SK-N-SH (cell line): ENCODE results near the gene YIPF5. TPM values are rescaled to one million over a fixed set of nuclear protein-coding genes. Genes with fewer than 3 reads are reported as not detected.

Experiments
- CTCF ChIA-PET: fragments of 300-600, 350-600 bp; formaldehyde crosslinking; extraction: SDS; loops from one replicate; lab custom pipeline; 2021; lab: Yijun Ruan, JAX
- POLR2A ChIA-PET: fragments of 350-600 bp; sonication (Branson Sonifier 250); formaldehyde crosslinking; extraction: SDS; loops from one replicate; lab custom pipeline; 2020; ENCODE audit warnings: antibody characterized with exemption, inconsistent platforms; lab: Yijun Ruan, JAX
- DNase-seq: peaks from one replicate; pipeline ENCODE4 v3.0.0; 2012
- H2AFZ ChIP-seq: fragments of 200-600 bp; sonication (generic); 2 replicates; pipeline ENCODE4 v1.8.1; 2016; ENCODE audit warnings: antibody characterized with exemption, mild to moderate bottlenecking, low read depth
- H3F3A ChIP-seq: fragments of 200-600 bp; sonication (generic); replicated peaks from 2 replicates; pipeline ENCODE3; 2016; ENCODE audit warnings: antibody characterized with exemption, mild to moderate bottlenecking; ENCODE audit not compliant: insufficient read depth
- H3K27ac ChIP-seq, 2 experiments: fragments of 200-500 bp in 1 of 2; fragments of 200-600 bp in 1 of 2; sonication (Bioruptor generic) in 1 of 2; sonication (generic), shearing (Covaris generic) in 1 of 2; 2 replicates each; pipeline versions ENCODE4 v1.5.1 to v1.6.1; 2014 to 2016; ENCODE audit warnings: low read depth in 2 of 2, inconsistent platforms in 1 of 2, low read length in 1 of 2, mild to moderate bottlenecking in 1 of 2, mixed read lengths in 1 of 2
- H3K27me3 ChIP-seq: fragments of 200-600 bp; sonication (generic), shearing (Covaris generic); 2 replicates; pipeline ENCODE4 v1.6.1; 2016; ENCODE audit warnings: mixed run types; ENCODE audit not compliant: insufficient read depth
- H3K36me3 ChIP-seq, 2 experiments: fragments of 200-500 bp in 1 of 2; fragments of 200-600 bp in 1 of 2; sonication (Bioruptor generic) in 1 of 2; sonication (generic) in 1 of 2; replicated peaks in 1 of 2; 2 replicates each; pipeline versions ENCODE3 to v1.5.1; 2014 to 2016; ENCODE audit warnings: low read length in 1 of 2, mild to moderate bottlenecking in 1 of 2; ENCODE audit not compliant: insufficient read depth in 2 of 2, control insufficient read depth in 1 of 2
- H3K4me1 ChIP-seq, 2 experiments: fragments of 200-500 bp in 1 of 2; fragments of 200-600 bp in 1 of 2; sonication (Bioruptor generic) in 1 of 2; sonication (generic), shearing (Covaris generic) in 1 of 2; 2 replicates each; pipeline versions ENCODE4 v1.5.1 to v1.6.1; 2014 to 2016; ENCODE audit warnings: low read depth in 1 of 2, low read length in 1 of 2, mixed run types in 1 of 2; ENCODE audit not compliant: insufficient read depth in 2 of 2, control insufficient read depth in 1 of 2
- H3K4me2 ChIP-seq: fragments of 200-600 bp; sonication (generic), shearing (Covaris generic); 2 replicates; pipeline ENCODE4 v1.6.1; 2017; ENCODE audit warnings: mixed run types
- H3K4me3 ChIP-seq, 2 experiments: fragments of 200-500 bp in 1 of 2; fragments of 200-600 bp in 1 of 2; sonication (Bioruptor generic) in 1 of 2; sonication (generic), shearing (Covaris generic) in 1 of 2; 2 replicates each; pipeline versions ENCODE4 v1.5.1 to v1.8.1; 2014 to 2016; ENCODE audit warnings: low read depth in 2 of 2, inconsistent platforms in 1 of 2, low read length in 1 of 2, mild to moderate bottlenecking in 1 of 2, mixed read lengths in 1 of 2, moderate library complexity in 1 of 2
- H3K79me2 ChIP-seq: fragments of 200-600 bp; sonication (generic); 2 replicates; pipeline ENCODE4 v1.8.1; 2017; ENCODE audit warnings: mild to moderate bottlenecking; ENCODE audit not compliant: insufficient read depth
- H3K9ac ChIP-seq: fragments of 200-600 bp; sonication (generic); 2 replicates; pipeline ENCODE4 v1.6.1; 2017; ENCODE audit warnings: mixed run types
- H3K9me2 ChIP-seq: fragments of 200-600 bp; sonication (generic); 2 replicates; pipeline ENCODE4 v1.6.1; 2017; ENCODE audit warnings: mixed run types
- H3K9me3 ChIP-seq: fragments of 200-600 bp; sonication (generic); 2 replicates; pipeline ENCODE4 v1.6.1; 2017; ENCODE audit warnings: mixed run types, mild to moderate bottlenecking, moderate library complexity
- H4K20me1 ChIP-seq: fragments of 200-600 bp; sonication (generic); 2 replicates; pipeline ENCODE4 v1.6.1; 2017; ENCODE audit warnings: mild to moderate bottlenecking, mixed run types; ENCODE audit not compliant: insufficient read depth
- CHD2 ChIP-seq: fragments of 150-350 bp; IDR thresholded peaks from 2 replicates; pipeline ENCODE4 v1.6.1; 2018; ENCODE audit warnings: low read length; ENCODE audit not compliant: partially characterized antibody
- CTCF ChIP-seq: fragments of 200-600 bp; sonication (generic); IDR thresholded peaks from 2 replicates; pipeline ENCODE4 v1.6.1; 2017; ENCODE audit warnings: antibody characterized with exemption, mild to moderate bottlenecking, moderate library complexity
- EP300 ChIP-seq, 2 experiments: IDR thresholded peaks; 2 replicates each; pipeline versions ENCODE4 v1.4.0 to v1.6.1; 2012; ENCODE audit warnings: borderline replicate concordance in 1 of 2, low read depth in 1 of 2, low read length in 1 of 2
- EZH2phosphoT487 ChIP-seq: fragments of 200-600 bp; sonication (generic); IDR thresholded peaks from 2 replicates; pipeline ENCODE4 v1.6.1; 2017; ENCODE audit warnings: low read depth, mixed run types, mild to moderate bottlenecking, antibody characterized with exemption, moderate library complexity, borderline replicate concordance
- FOSL2 ChIP-seq: IDR thresholded peaks from 2 replicates; pipeline ENCODE4 v1.4.0; 2012; ENCODE audit warnings: low read depth, mild to moderate bottlenecking, moderate library complexity, borderline replicate concordance
- FOXM1 ChIP-seq: IDR thresholded peaks from 2 replicates; pipeline ENCODE4 v1.4.0; 2012; ENCODE audit warnings: low read depth, mild to moderate bottlenecking
- JUND ChIP-seq: IDR thresholded peaks from 2 replicates; pipeline ENCODE4 v1.4.0; 2012
- MEF2A ChIP-seq: IDR thresholded peaks from 2 replicates; pipeline ENCODE4 v1.4.0; 2012; ENCODE audit warnings: low read depth, borderline replicate concordance
- MXI1 ChIP-seq: IDR thresholded peaks from 2 replicates; pipeline ENCODE4 v1.6.1; 2012; ENCODE audit warnings: mild to moderate bottlenecking, low read depth, low read length, improper control_type of control experiment
- PBX3 ChIP-seq: IDR thresholded peaks from 2 replicates; pipeline ENCODE4; 2012
- POLR2AphosphoS5 ChIP-seq: IDR thresholded peaks from 2 replicates; pipeline ENCODE4 v1.6.1; 2012; ENCODE audit warnings: low read depth, low read length
- RCOR1 ChIP-seq: fragments of 150-350 bp; IDR thresholded peaks from 2 replicates; pipeline ENCODE4 v1.6.1; 2017; ENCODE audit warnings: antibody characterized with exemption, low read length
- REST ChIP-seq: IDR thresholded peaks from 2 replicates; pipeline ENCODE4 v1.6.1; 2012; ENCODE audit warnings: mild to moderate bottlenecking, low read depth, low read length, moderate library complexity
- RFX5 ChIP-seq: IDR thresholded peaks from 2 replicates; pipeline ENCODE4 v1.6.1; 2012; ENCODE audit warnings: mild to moderate bottlenecking, improper control_type of control experiment, low read length
- SIN3A ChIP-seq: IDR thresholded peaks from 2 replicates; pipeline ENCODE4 v1.6.1; 2012; ENCODE audit warnings: low read depth, mild to moderate bottlenecking, low read length, moderate library complexity, borderline replicate concordance
- TAF1 ChIP-seq: IDR thresholded peaks from 2 replicates; pipeline ENCODE4 v1.6.1; 2012; ENCODE audit warnings: low read depth, mild to moderate bottlenecking, low read length, moderate library complexity, borderline replicate concordance
- TEAD4 ChIP-seq: IDR thresholded peaks from 2 replicates; pipeline ENCODE4 v1.4.0; 2012; ENCODE audit warnings: mild to moderate bottlenecking, borderline replicate concordance; ENCODE audit not compliant: insufficient read depth
- YY1 ChIP-seq: IDR thresholded peaks from 2 replicates; pipeline ENCODE4 v1.4.0; 2012; ENCODE audit warnings: low read depth, mild to moderate bottlenecking
- WGBS: methylation state at CpG from one replicate; pipeline ENCODE4 v1.1.6; 2017; ENCODE audit warnings: low lambda C conversion rate; 5-methylcytosine and 5-hydroxymethylcytosine counted together
- polyA plus RNA-seq, 3 experiments: library from polyadenylated mRNA; depleted of rRNA; stranded (reverse); fragments of >200 nt; gene quantifications; 2 replicates each; pipeline ENCODE4 v1.2.3, GENCODE V29; 2012
- TF ChIP-seq, protein P1 (sequence below): IDR thresholded peaks from 2 replicates; pipeline ENCODE4 v1.4.0; 2012; ENCODE audit warnings: low read depth

Gene YIPF5
- polyA plus RNA-seq, 1 of the 3 experiments (the other 2 are of a cell fraction), result 36.2 TPM

DNA sequence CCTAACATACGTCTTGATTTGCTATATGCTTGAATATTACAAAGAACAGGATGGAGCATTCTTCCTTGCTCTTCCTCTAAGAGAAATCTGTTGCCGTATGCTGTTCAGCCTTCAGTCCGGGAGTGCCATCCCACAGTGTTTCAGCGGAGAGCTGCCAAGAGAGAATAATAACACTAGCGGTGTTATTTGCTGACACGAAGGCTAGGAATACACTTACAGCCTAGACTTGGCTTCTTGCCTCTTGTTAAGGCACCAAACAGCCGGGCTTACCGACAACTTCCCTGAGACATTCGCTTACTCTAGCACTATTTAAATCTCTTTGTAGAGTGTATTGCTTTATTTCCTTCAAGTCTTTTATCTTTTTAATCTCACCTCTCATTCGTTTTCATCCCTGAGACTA, 31.6 kb upstream of the YIPF5 start:
- no peak overlapping the region for H3K4me2 ChIP-seq

DNA sequence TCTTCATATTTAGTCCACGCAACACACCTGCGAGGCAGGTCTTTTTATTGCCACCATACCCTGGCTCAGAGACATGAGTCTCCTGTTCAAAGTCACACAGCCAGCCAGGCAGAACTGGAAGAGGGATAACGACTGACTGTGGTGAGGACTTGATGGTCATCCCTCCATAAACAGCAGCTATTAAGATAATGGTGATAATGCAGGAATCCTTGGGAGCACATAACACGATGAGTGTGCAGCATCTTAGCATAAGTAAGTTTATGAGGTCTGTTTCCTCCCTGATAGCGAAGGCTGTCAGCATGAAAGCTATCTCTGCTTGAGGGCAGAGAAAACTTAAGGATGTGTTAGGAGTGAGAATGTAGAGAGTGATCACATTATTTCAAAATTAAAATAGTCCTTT, 31.1 kb upstream of the YIPF5 start:
- Histone ChIP-seq H3K36me3 (no peaks in the 10 kb centered on the region), H3K79me2 (no peaks in the 10 kb centered on the region), H4K20me1 (no peaks in the 10 kb centered on the region), H3K9ac (no peak overlapping the region), H3K4me3 (no peak overlapping the region), H3K27me3 (no peaks in the 10 kb centered on the region), H3K27ac (no peak overlapping the region), H3K9me3 (no peaks in the 10 kb centered on the region), H2AFZ (no peak overlapping the region), H3K9me2 (no peaks in the 10 kb centered on the region), H3K4me1 (peaks cover 9 to 10% of the 10 kb centered on the region in 2 experiments; a peak in 3 of 4 replicates), H3K4me2 (no peak overlapping the region), H3F3A (peaks cover 5% of the 10 kb centered on the region)
- no peak for TF ChIP-seq REST
- TF ChIP-seq EP300 (IDR thresholded peaks at IDR 0.05; ENCODE audit: borderline replicate concordance in 1 of 2, low read depth in 1 of 2, low read length in 1 of 2), result no peak
- TF ChIP-seq, protein P1, sequence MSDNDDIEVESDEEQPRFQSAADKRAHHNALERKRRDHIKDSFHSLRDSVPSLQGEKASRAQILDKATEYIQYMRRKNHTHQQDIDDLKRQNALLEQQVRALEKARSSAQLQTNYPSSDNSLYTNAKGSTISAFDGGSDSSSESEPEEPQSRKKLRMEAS, result no peak
- no peak for TF ChIP-seq CTCF
- TF ChIP-seq TAF1, result no peak
- no peak for TF ChIP-seq CHD2
- DNase-seq, result no peak
- WGBS, result 61% methylated on average over 5 of the region's 5 CpGs
- ChIA-PET POLR2A (no interaction called here), CTCF (interaction anchor here (1.6 to 1.7 kb wide), 2 partner anchors 1037 to 1840 kb away, joined by 3 to 7 read pairs; no protein-coding TSS in a partner anchor)

More for the DNA sequence above, 31.6 kb upstream of the YIPF5 start:
- Histone ChIP-seq H3K4me3 (no peak overlapping the region), H2AFZ (no peak overlapping the region), H3K36me3 (no peaks in the 10 kb centered on the region), H4K20me1 (no peaks in the 10 kb centered on the region)
- DNase-seq, result no peak
- ChIA-PET CTCF (interaction anchor here (1.6 to 1.7 kb wide), 2 partner anchors 1036 to 1839 kb away, joined by 3 to 7 read pairs; no protein-coding TSS in a partner anchor), POLR2A (no interaction called here)
- TF ChIP-seq EP300 (IDR thresholded peaks at IDR 0.05; ENCODE audit: borderline replicate concordance in 1 of 2, low read depth in 1 of 2, low read length in 1 of 2) (no peak), MXI1 (no peak), MEF2A (no peak), SIN3A (no peak), RCOR1 (no peak), PBX3 (no peak), JUND (no peak), POLR2AphosphoS5 (no peak), RFX5 (no peak), YY1 (no peak), FOSL2 (no peak), FOXM1 (no peak), TEAD4 (no peak), EZH2phosphoT487 (no peak)
- TF ChIP-seq, all 33 proteins: peak for 0
- no peaks in the 10 kb centered on the region for H3K9me2 ChIP-seq
- H3K9me3 ChIP-seq, result no peaks in the 10 kb centered on the region
- H3K27ac ChIP-seq, result no peak overlapping the region
- no peaks in the 10 kb centered on the region for H3K79me2 ChIP-seq
- H3K9ac ChIP-seq, result no peak overlapping the region
- 71% methylated on average over 10 of the region's 10 CpGs for WGBS
- peaks cover 7 to 10% of the 10 kb centered on the region in 2 experiments; a peak in 3 of 4 replicates for H3K4me1 ChIP-seq
- H3F3A ChIP-seq, result peaks cover 5% of the 10 kb centered on the region
- no peaks in the 10 kb centered on the region for H3K27me3 ChIP-seq
